ENCODE measurements around the gene SLC29A4. TPM values are rescaled to one million over a fixed set of nuclear protein-coding genes. Genes with fewer than 3 reads are reported as not detected.

Gene SLC29A4
- total and polyA plus RNA-seq, 8 donors, result 6.6 to 74.9 (median 14.0) TPM

- H3K4me1 ChIP-seq, result no peaks in the 10 kb centered on the region
- no peak overlapping the region for H3K4me3 ChIP-seq
- H3K27ac ChIP-seq, result no peak overlapping the region
- peaks cover 5 to 41% (median 19%) of the 10 kb centered on the region in 3 donors for H3K36me3 ChIP-seq
- 85 to 88% methylated on average over 33 to 34 of the region's 34 CpGs for WGBS, 2 donors
- FAIRE-seq (no peak), ATAC-seq (no peak), DNase-seq (no peak)
- intact Hi-C loops (cut with DNase I), result no loop called here
- no peaks in the 10 kb centered on the region for H3K9me3 ChIP-seq
- no peak for TF ChIP-seq CTCF (IDR thresholded peaks at IDR 0.05)
- H3K27me3 ChIP-seq, result no peaks in the 10 kb centered on the region
Measured at GRCh38 chr7:5349437-5350173, 66.9 kb downstream of the SLC29A4 start.

GRCh38 chr7:5350174-5350463 lies 67.4 kb downstream of the SLC29A4 start:
- FAIRE-seq, result no peak

GRCh38 chr7:5350600-5351385 lies 68.0 kb downstream of the SLC29A4 start:
- intact Hi-C loops (cut with DNase I), result no loop called here
- peaks cover 1 to 33% (median 7%) of the 10 kb centered on the region in 3 donors for H3K36me3 ChIP-seq
- H3K4me1 ChIP-seq, result peaks cover 0 to 6% (median 3%) of the 10 kb centered on the region in 3 donors
- TF ChIP-seq CTCF (IDR thresholded peaks at IDR 0.05), result no peak
- WGBS, 2 donors, result 90 to 92% methylated on average over 23 of the region's 23 CpGs
- no peak for ATAC-seq
- no peaks in the 10 kb centered on the region for H3K27me3 ChIP-seq
- no peak for FAIRE-seq
- no peak overlapping the region for H3K27ac ChIP-seq
- no peak overlapping the region for H3K4me3 ChIP-seq
- H3K9me3 ChIP-seq, result no peaks in the 10 kb centered on the region
- no peak for DNase-seq

More at GRCh38 chr7:5350174-5350463, 67.4 kb downstream of the SLC29A4 start:
- no peak overlapping the region for H3K4me3 ChIP-seq
- intact Hi-C loops (cut with DNase I), result no loop called here
- no peak for TF ChIP-seq CTCF (IDR thresholded peaks at IDR 0.05)
- no peaks in the 10 kb centered on the region for H3K9me3 ChIP-seq
- peaks cover 5 to 36% (median 13%) of the 10 kb centered on the region in 3 donors for H3K36me3 ChIP-seq
- no peak for ATAC-seq
- H3K27me3 ChIP-seq, result no peaks in the 10 kb centered on the region
- no peak overlapping the region for H3K27ac ChIP-seq
- no peak for DNase-seq
- 90 to 93% methylated on average over 15 of the region's 15 CpGs for WGBS, 2 donors
- peaks cover 0 to 4% (median 3%) of the 10 kb centered on the region in 3 donors for H3K4me1 ChIP-seq

- Histone ChIP-seq H3K36me3 (peaks cover 4 to 39% (median 11%) of the 10 kb centered on the region in 3 donors), H3K4me3 (no peak overlapping the region), H3K9me3 (no peaks in the 10 kb centered on the region), H3K27me3 (no peaks in the 10 kb centered on the region), H3K27ac (no peak overlapping the region), H3K4me1 (peaks cover 0 to 6% (median 3%) of the 10 kb centered on the region in 3 donors)
- ATAC-seq (no peak), FAIRE-seq (no peak), DNase-seq (peak in 1 of 6 donors; percentile 37)
- TF ChIP-seq CTCF (IDR thresholded peaks at IDR 0.05), result no peak
- WGBS, 2 donors, result 92 to 94% methylated on average over 34 to 35 of the region's 35 CpGs
- intact Hi-C loops (cut with DNase I), result no loop called here
Measured at GRCh38 chr7:5351507-5352265, 68.9 kb downstream of the SLC29A4 start.

Measured in pancreas (tissue), 10 donors.